ENCODE data around the gene FREM1. TPM values are rescaled to one million over a fixed set of nuclear protein-coding genes. Genes with fewer than 3 reads are reported as not detected.

The FREM1 gene
- total and polyA plus RNA-seq, 2 of the 4 experiments (the other 2 are of a cell fraction) = under 0.01 TPM; not detected in 1

- Histone ChIP-seq H2BK5ac (ENCODE audit: low read depth, low read length, poor library complexity, severe bottlenecking) (no peak overlapping the region), H2AFZ (replicated peaks; ENCODE audit: low read length, poor library complexity) (no peak overlapping the region), H3K9ac (ENCODE audit: low read depth, low read length) (no peak overlapping the region), H2BK120ac (ENCODE audit: low read depth, low read length) (no peak overlapping the region), H3K56ac (ENCODE audit: extremely low read depth, insufficient read depth, low read length) (no peak overlapping the region), H3K23ac (ENCODE audit: low read depth, low read length) (no peak overlapping the region), H3K14ac (replicated peaks; ENCODE audit: low read depth, low read length) (no peak overlapping the region), H2AK5ac (ENCODE audit: low read depth, low read length) (no peak overlapping the region), H4K5ac (ENCODE audit: low read depth, low read length) (no peak overlapping the region), H3K9me1 (ENCODE audit: insufficient read depth, low read length) (no peaks in the 10 kb centered on the region), H4K91ac (ENCODE audit: insufficient read depth, low read depth, low read length) (no peak overlapping the region), H2BK15ac (ENCODE audit: low read depth, low read length) (no peak overlapping the region), H3K9me3 (ENCODE audit: control insufficient read depth, insufficient read depth, low read length) (no peaks in the 10 kb centered on the region), H3K27ac (ENCODE audit: insufficient read depth, low read length) (no peak overlapping the region), H3K4me1 (ENCODE audit: control insufficient read depth, insufficient read depth, low read length) (no peaks in the 10 kb centered on the region), H3K18ac (ENCODE audit: low read depth, low read length) (no peak overlapping the region), H2BK20ac (ENCODE audit: low read depth, low read length) (no peak overlapping the region), H4K8ac (ENCODE audit: low read depth in 2 of 2, low read length in 2 of 2) (no peak overlapping the region), H4K20me1 (ENCODE audit: insufficient read depth, low read length) (no peaks in the 10 kb centered on the region), H3K79me1 (ENCODE audit: low read depth in 1 of 2, low read length in 2 of 2) (no peaks in the 10 kb centered on the region), H3K27me3 (ENCODE audit: control insufficient read depth, insufficient read depth, low read length) (peaks cover 6% of the 10 kb centered on the region; the same call in 1 of the 2 replicates), H3K4ac (ENCODE audit: low read depth, low read length) (no peak overlapping the region), H3K36me3 (ENCODE audit: control insufficient read depth, insufficient read depth, low read length) (no peaks in the 10 kb centered on the region), H3K4me3 (ENCODE audit: insufficient read depth, low read depth, low read length) (no peak overlapping the region), H3K4me2 (ENCODE audit: low read depth, low read length) (no peak overlapping the region), H2AK9ac (replicated peaks; ENCODE audit: low read depth, low read length, poor library complexity) (no peak overlapping the region)
- POLR2A ChIA-PET (ENCODE audit: unreplicated experiment) = no interaction called here
- TF ChIP-seq BHLHE40 (IDR thresholded peaks at IDR 0.05; ENCODE audit: low read depth, low read length) (no peak), POLR2A (IDR thresholded peaks at IDR 0.05; ENCODE audit: low read depth, low read length) (no peak)
- dilution Hi-C loops (cut with HindIII; ENCODE audit: low sequenced_read_pairs, unreplicated experiment) (no loop called here), in situ Hi-C loops (cut with MboI; ENCODE audit: low sequenced_read_pairs) (no loop called here), intact Hi-C loops (cut with micrococcal nuclease) (no loop called here)
- no CpG with 5 or more reads among the region's 1 CpG for WGBS, 2 experiments (ENCODE audit: extremely low coverage in 2 of 2, insufficient read length in 1 of 2)
- ATAC-seq (ENCODE audit: low read depth) (no peak), DNase-seq (no peak)
- CTCF ChIA-PET = no interaction called here
- BruUV-seq (replicated peaks) = no TSS peak
Measured at GRCh38 chr9:14913366-14913765, 3.1 kb upstream of the FREM1 start.

Measured in IMR-90 (cell line).